Hepatocyte (in vitro differentiated cells): ENCODE data around the gene RAG1. TPM values are rescaled to one million over a fixed set of nuclear protein-coding genes. Genes with fewer than 3 reads are reported as not detected.

ENCODE experiments used
- DNase-seq: peaks from one replicate; pipeline ENCODE4 v3.0.0-alpha.2; 2016; ENCODE audit warnings: low spot score
- H2AFZ ChIP-seq: fragments of 200-600 bp; sonication (generic); 2 replicates; pipeline ENCODE4 v1.6.0; 2016; ENCODE audit warnings: antibody characterized with exemption, mild to moderate bottlenecking
- H3K27ac ChIP-seq: fragments of 200-600 bp; sonication (generic); 2 replicates; pipeline ENCODE4 v1.5.1; 2016; ENCODE audit warnings: mild to moderate bottlenecking
- H3K27me3 ChIP-seq: fragments of 200-600 bp; sonication (generic); 2 replicates; pipeline ENCODE4 v1.6.1; 2016
- H3K36me3 ChIP-seq: fragments of 200-600 bp; sonication (generic); replicated peaks from 2 replicates; pipeline ENCODE4 v1.5.1; 2016; ENCODE audit warnings: low read depth; ENCODE audit not compliant: insufficient read depth
- H3K4me1 ChIP-seq: fragments of 200-600 bp; sonication (generic); 2 replicates; pipeline ENCODE4 v1.5.1; 2016; ENCODE audit warnings: mild to moderate bottlenecking, moderate library complexity; ENCODE audit not compliant: insufficient read depth
- H3K4me2 ChIP-seq: fragments of 200-600 bp; sonication (generic); 2 replicates; pipeline ENCODE4 v1.6.0; 2016
- H3K4me3 ChIP-seq: fragments of 200-600 bp; sonication (generic); 2 replicates; pipeline ENCODE4 v1.5.1; 2016; ENCODE audit warnings: mild to moderate bottlenecking
- H3K79me2 ChIP-seq: fragments of 200-600 bp; sonication (generic); 2 replicates; pipeline ENCODE4 v1.6.0; 2017; ENCODE audit warnings: mild to moderate bottlenecking
- H3K9me2 ChIP-seq: fragments of 200-600 bp; sonication (generic); replicated peaks from 2 replicates; pipeline ENCODE4 v1.6.0; 2017; ENCODE audit warnings: mild to moderate bottlenecking; ENCODE audit not compliant: insufficient read depth
- H3K9me3 ChIP-seq: fragments of 200-600 bp; sonication (generic); 2 replicates; pipeline ENCODE4 v1.5.1; 2016; ENCODE audit warnings: low read depth, mild to moderate bottlenecking
- H4K20me1 ChIP-seq: fragments of 200-600 bp; sonication (generic); 2 replicates; pipeline ENCODE4 v1.6.0; 2016; ENCODE audit warnings: mild to moderate bottlenecking; ENCODE audit not compliant: insufficient read depth, poor library complexity, severe bottlenecking
- CTCF ChIP-seq: fragments of 200-600 bp; sonication (generic); IDR thresholded peaks from 2 replicates; pipeline ENCODE4 v1.5.1; 2016; ENCODE audit warnings: antibody characterized with exemption, mild to moderate bottlenecking; ENCODE audit not compliant: poor library complexity
- EZH2 ChIP-seq: fragments of 200-600 bp; sonication (generic); IDR thresholded peaks from 2 replicates; pipeline ENCODE4 v1.6.1; 2016; ENCODE audit warnings: antibody characterized with exemption, mild to moderate bottlenecking, borderline replicate concordance
- EZH2phosphoT487 ChIP-seq: fragments of 200-600 bp; sonication (generic); IDR thresholded peaks from one replicate; pipeline ENCODE4 v1.6.1; 2018; ENCODE audit warnings: antibody characterized with exemption, mild to moderate bottlenecking, low read depth, moderate library complexity; ENCODE audit not compliant: unreplicated experiment, severe bottlenecking
- WGBS: methylation state at CpG from one replicate; pipeline ENCODE4 v1.1.6; 2016; ENCODE audit warnings: low lambda C conversion rate; ENCODE audit errors: missing lambda C conversion rate; 5-methylcytosine and 5-hydroxymethylcytosine counted together
- polyA plus RNA-seq: library from polyadenylated mRNA; unstranded; fragments of >200 nt; fragmentation: Nextera tagmentation; extraction: Ambion mirVana; gene quantifications from 2 replicates; pipeline ENCODE4 v1.2.1, GENCODE V29; 2016
- total RNA-seq: library from RNA; depleted of rRNA; stranded (reverse); fragments of >200 nt; gene quantifications from 2 replicates; pipeline ENCODE4 v1.2.3, GENCODE V29; 2014

RAG1 gene
- total and polyA plus RNA-seq, 2 experiments from 2014 or later = 1.0 to 1.5 TPM

- H3K36me3 ChIP-seq = no peaks in the 10 kb centered on the region
- H3K4me2 ChIP-seq = no peak overlapping the region
- no peak for TF ChIP-seq EZH2
- no peak for TF ChIP-seq EZH2phosphoT487
- TF ChIP-seq CTCF = no peak
- H3K9me2 ChIP-seq = no peaks in the 10 kb centered on the region
- no peak overlapping the region for H3K27ac ChIP-seq
- no peaks in the 10 kb centered on the region for H3K4me1 ChIP-seq
- no peak for DNase-seq
- H3K27me3 ChIP-seq = peaks cover 20% of the 10 kb centered on the region
- H4K20me1 ChIP-seq = no peaks in the 10 kb centered on the region
- no peaks in the 10 kb centered on the region for H3K79me2 ChIP-seq
- H2AFZ ChIP-seq = no peak overlapping the region
- WGBS = 75% methylated on average over 3 of the region's 3 CpGs
- H3K9me3 ChIP-seq = no peaks in the 10 kb centered on the region
- no peak overlapping the region for H3K4me3 ChIP-seq
These were observed 15.9 kb downstream of the RAG1 start for GRCh38 chr11:36583667-36584066.

GRCh38 chr11:36586543-36586942 is 18.7 kb downstream of the RAG1 start:
- no peak overlapping the region for H3K27ac ChIP-seq
- no peaks in the 10 kb centered on the region for H3K9me2 ChIP-seq
- no peak overlapping the region for H3K4me2 ChIP-seq
- H3K36me3 ChIP-seq = no peaks in the 10 kb centered on the region
- peaks cover 32% of the 10 kb centered on the region for H3K27me3 ChIP-seq
- H3K4me3 ChIP-seq = no peak overlapping the region
- H3K4me1 ChIP-seq = no peaks in the 10 kb centered on the region
- no peaks in the 10 kb centered on the region for H3K79me2 ChIP-seq
- H2AFZ ChIP-seq = no peak overlapping the region
- DNase-seq = no peak
- TF ChIP-seq EZH2phosphoT487 (no peak), EZH2 (no peak), CTCF (no peak)
- no peaks in the 10 kb centered on the region for H4K20me1 ChIP-seq
- no peaks in the 10 kb centered on the region for H3K9me3 ChIP-seq

GRCh38 chr11:36588099-36588498 is 20.3 kb downstream of the RAG1 start:
- Histone ChIP-seq H3K4me3 (no peak overlapping the region), H3K79me2 (no peaks in the 10 kb centered on the region), H3K27me3 (peaks cover 32% of the 10 kb centered on the region), H3K36me3 (no peaks in the 10 kb centered on the region), H2AFZ (no peak overlapping the region), H3K4me1 (no peaks in the 10 kb centered on the region), H4K20me1 (no peaks in the 10 kb centered on the region), H3K27ac (no peak overlapping the region), H3K4me2 (no peak overlapping the region), H3K9me3 (no peaks in the 10 kb centered on the region), H3K9me2 (no peaks in the 10 kb centered on the region)
- TF ChIP-seq CTCF = no peak
- no peak for TF ChIP-seq EZH2
- TF ChIP-seq EZH2phosphoT487 = no peak
- WGBS = 58% methylated on average over 1 of the region's 1 CpG
- DNase-seq = no peak

GRCh38 chr11:36590513-36590912 is 22.7 kb downstream of the RAG1 start:
- H3K27me3 ChIP-seq = peaks cover 29% of the 10 kb centered on the region
- H3K27ac ChIP-seq = no peak overlapping the region
- no peak for DNase-seq
- H2AFZ ChIP-seq = no peak overlapping the region
- H3K4me1 ChIP-seq = no peaks in the 10 kb centered on the region
- H3K4me3 ChIP-seq = no peak overlapping the region
- H3K9me3 ChIP-seq = no peaks in the 10 kb centered on the region
- 65% methylated on average over 4 of the region's 4 CpGs for WGBS
- H4K20me1 ChIP-seq = no peaks in the 10 kb centered on the region
- no peaks in the 10 kb centered on the region for H3K9me2 ChIP-seq
- no peaks in the 10 kb centered on the region for H3K36me3 ChIP-seq
- TF ChIP-seq EZH2phosphoT487 = no peak
- no peak for TF ChIP-seq EZH2
- no peak for TF ChIP-seq CTCF
- peaks cover 5% of the 10 kb centered on the region for H3K79me2 ChIP-seq
- H3K4me2 ChIP-seq = no peak overlapping the region
